ENCODE results near the gene SLC37A1.
"Not testable (repeated sequence)": the region's sequence is repeated elsewhere in the genome, so short reads cannot be mapped to it uniquely, and the experiment has no call there.

Gene SLC37A1

GRCh38 chr21:42611852-42612251, 98.2 kb downstream of the SLC37A1 start:
- H3K4me3 ChIP-seq (ENCODE audit: low read length), result no peak overlapping the region
- no peak for DNase-seq
- no peak overlapping the region for H2BK5ac ChIP-seq (ENCODE audit: low read length)
- H4K8ac ChIP-seq (ENCODE audit: low read depth, low read length), result no peak overlapping the region
- no peaks in the 10 kb centered on the region for H3K79me1 ChIP-seq (ENCODE audit: low read length)
- WGBS (ENCODE audit: extremely low coverage, insufficient coverage, low lambda C conversion rate), result no CpG with 5 or more reads among the region's 3 CpGs
- no peak overlapping the region for H2BK120ac ChIP-seq (ENCODE audit: low read depth, low read length)
- no peak overlapping the region for H3K4ac ChIP-seq (ENCODE audit: low read depth, low read length)
- no peaks in the 10 kb centered on the region for H3K79me2 ChIP-seq (ENCODE audit: control insufficient read depth, insufficient read depth, low read length)
- H3K56ac ChIP-seq (ENCODE audit: low read length), result no peak overlapping the region
- H3K27ac ChIP-seq (ENCODE audit: low read depth, low read length), result no peak overlapping the region
- H2BK15ac ChIP-seq (replicated peaks; ENCODE audit: low read depth), result no peak overlapping the region
- no peak overlapping the region for H2AK5ac ChIP-seq (ENCODE audit: low read length)
- H3K27me3 ChIP-seq (ENCODE audit: insufficient read depth, low read length, poor library complexity), result no peaks in the 10 kb centered on the region
- no peak overlapping the region for H3K9ac ChIP-seq (ENCODE audit: low read length)
- H3K18ac ChIP-seq (ENCODE audit: low read length), result no peak overlapping the region
- no peaks in the 10 kb centered on the region for H3K4me1 ChIP-seq (ENCODE audit: control insufficient read depth, low read depth, low read length)
- H3K23ac ChIP-seq (ENCODE audit: low read length), result no peak overlapping the region
- H4K5ac ChIP-seq (ENCODE audit: low read length), result no peak overlapping the region
- no peaks in the 10 kb centered on the region for H3K36me3 ChIP-seq (ENCODE audit: control insufficient read depth, insufficient read depth, low read length)
- H3K4me2 ChIP-seq (ENCODE audit: low read length), result no peak overlapping the region

GRCh38 chr21:42612390-42612789, 98.7 kb downstream of the SLC37A1 start:
- Histone ChIP-seq H3K23ac (ENCODE audit: low read length) (no peak overlapping the region), H2BK5ac (ENCODE audit: low read length) (no peak overlapping the region)
- WGBS (ENCODE audit: extremely low coverage, insufficient coverage, low lambda C conversion rate), result no CpG with 5 or more reads among the region's 1 CpG

GRCh38 chr21:42613756-42614155, 100.1 kb downstream of the SLC37A1 start:
- H3K23ac ChIP-seq (ENCODE audit: low read length), result no peak overlapping the region
- H2BK15ac ChIP-seq (replicated peaks; ENCODE audit: low read depth), result no peak overlapping the region
- no peak overlapping the region for H2BK120ac ChIP-seq (ENCODE audit: low read depth, low read length)
- no peak overlapping the region for H2AK5ac ChIP-seq (ENCODE audit: low read length)
- H3K56ac ChIP-seq (ENCODE audit: low read length), result no peak overlapping the region
- no peak overlapping the region for H3K4me2 ChIP-seq (ENCODE audit: low read length)
- WGBS (ENCODE audit: extremely low coverage, insufficient coverage, low lambda C conversion rate), result no CpG with 5 or more reads among the region's 5 CpGs
- no peak overlapping the region for H3K9ac ChIP-seq (ENCODE audit: low read length)
- H4K5ac ChIP-seq (ENCODE audit: low read length), result no peak overlapping the region
- H3K18ac ChIP-seq (ENCODE audit: low read length), result no peak overlapping the region
- H3K4me1 ChIP-seq (ENCODE audit: control insufficient read depth, low read depth, low read length), result no peaks in the 10 kb centered on the region
- H3K4ac ChIP-seq (ENCODE audit: low read depth, low read length), result no peak overlapping the region
- H3K27me3 ChIP-seq (ENCODE audit: insufficient read depth, low read length, poor library complexity), result no peaks in the 10 kb centered on the region
- no peaks in the 10 kb centered on the region for H3K79me1 ChIP-seq (ENCODE audit: low read length)
- H3K36me3 ChIP-seq (ENCODE audit: control insufficient read depth, insufficient read depth, low read length), result no peaks in the 10 kb centered on the region
- H3K27ac ChIP-seq (ENCODE audit: low read depth, low read length), result no peak overlapping the region
- H2BK5ac ChIP-seq (ENCODE audit: low read length), result no peak overlapping the region
- DNase-seq, result no peak
- no peaks in the 10 kb centered on the region for H3K79me2 ChIP-seq (ENCODE audit: control insufficient read depth, insufficient read depth, low read length)
- no peak overlapping the region for H4K8ac ChIP-seq (ENCODE audit: low read depth, low read length)
- H3K4me3 ChIP-seq (ENCODE audit: low read length), result no peak overlapping the region

More at GRCh38 chr21:42612390-42612789, 98.7 kb downstream of the SLC37A1 start:
- Histone ChIP-seq H3K27me3 (ENCODE audit: insufficient read depth, low read length, poor library complexity) (no peaks in the 10 kb centered on the region), H3K4ac (ENCODE audit: low read depth, low read length) (no peak overlapping the region), H3K4me2 (ENCODE audit: low read length) (no peak overlapping the region), H3K79me2 (ENCODE audit: control insufficient read depth, insufficient read depth, low read length) (no peaks in the 10 kb centered on the region), H3K18ac (ENCODE audit: low read length) (no peak overlapping the region), H2BK15ac (replicated peaks; ENCODE audit: low read depth) (no peak overlapping the region), H3K79me1 (ENCODE audit: low read length) (no peaks in the 10 kb centered on the region), H3K4me1 (ENCODE audit: control insufficient read depth, low read depth, low read length) (no peaks in the 10 kb centered on the region), H3K36me3 (ENCODE audit: control insufficient read depth, insufficient read depth, low read length) (no peaks in the 10 kb centered on the region), H3K9ac (ENCODE audit: low read length) (no peak overlapping the region), H3K27ac (ENCODE audit: low read depth, low read length) (no peak overlapping the region), H2BK120ac (ENCODE audit: low read depth, low read length) (no peak overlapping the region), H3K56ac (ENCODE audit: low read length) (no peak overlapping the region), H4K8ac (ENCODE audit: low read depth, low read length) (no peak overlapping the region), H4K5ac (ENCODE audit: low read length) (no peak overlapping the region), H2AK5ac (ENCODE audit: low read length) (no peak overlapping the region), H3K4me3 (ENCODE audit: low read length) (no peak overlapping the region)
- no peak for DNase-seq

GRCh38 chr21:42614396-42614795, 100.7 kb downstream of the SLC37A1 start:
- no peak overlapping the region for H3K27ac ChIP-seq (ENCODE audit: low read depth, low read length)
- no peak overlapping the region for H4K8ac ChIP-seq (ENCODE audit: low read depth, low read length)
- H3K18ac ChIP-seq (ENCODE audit: low read length), result no peak overlapping the region
- H3K4me1 ChIP-seq (ENCODE audit: control insufficient read depth, low read depth, low read length), result no peaks in the 10 kb centered on the region
- no peak overlapping the region for H2BK120ac ChIP-seq (ENCODE audit: low read depth, low read length)
- no peaks in the 10 kb centered on the region for H3K79me1 ChIP-seq (ENCODE audit: low read length)
- H3K4ac ChIP-seq (ENCODE audit: low read depth, low read length), result no peak overlapping the region
- no peak overlapping the region for H2BK5ac ChIP-seq (ENCODE audit: low read length)
- H3K36me3 ChIP-seq (ENCODE audit: control insufficient read depth, insufficient read depth, low read length), result no peaks in the 10 kb centered on the region
- H3K27me3 ChIP-seq (ENCODE audit: insufficient read depth, low read length, poor library complexity), result no peaks in the 10 kb centered on the region
- H3K56ac ChIP-seq (ENCODE audit: low read length), result no peak overlapping the region
- H3K4me2 ChIP-seq (ENCODE audit: low read length), result no peak overlapping the region
- no peak for DNase-seq
- WGBS (ENCODE audit: extremely low coverage, insufficient coverage, low lambda C conversion rate), result no CpG with 5 or more reads among the region's 9 CpGs
- no peaks in the 10 kb centered on the region for H3K79me2 ChIP-seq (ENCODE audit: control insufficient read depth, insufficient read depth, low read length)
- H3K23ac ChIP-seq (ENCODE audit: low read length), result no peak overlapping the region
- H4K5ac ChIP-seq (ENCODE audit: low read length), result no peak overlapping the region
- no peak overlapping the region for H2BK15ac ChIP-seq (replicated peaks; ENCODE audit: low read depth)
- H3K9ac ChIP-seq (ENCODE audit: low read length), result no peak overlapping the region
- H2AK5ac ChIP-seq (ENCODE audit: low read length), result no peak overlapping the region
- no peak overlapping the region for H3K4me3 ChIP-seq (ENCODE audit: low read length)

GRCh38 chr21:42614811-42615351, 101.2 kb downstream of the SLC37A1 start:
- H3K36me3 ChIP-seq (ENCODE audit: control insufficient read depth, insufficient read depth, low read length), result no peaks in the 10 kb centered on the region
- H3K18ac ChIP-seq (ENCODE audit: low read length), result no peak overlapping the region
- no peaks in the 10 kb centered on the region for H3K27me3 ChIP-seq (ENCODE audit: insufficient read depth, low read length, poor library complexity)
- no peak overlapping the region for H3K23ac ChIP-seq (ENCODE audit: low read length)
- WGBS (ENCODE audit: extremely low coverage, insufficient coverage, low lambda C conversion rate), result no CpG with 5 or more reads among the region's 14 CpGs
- no peak overlapping the region for H3K4me2 ChIP-seq (ENCODE audit: low read length)
- H3K79me2 ChIP-seq (ENCODE audit: control insufficient read depth, insufficient read depth, low read length), result no peaks in the 10 kb centered on the region
- no peak overlapping the region for H2AK5ac ChIP-seq (ENCODE audit: low read length)
- no peak overlapping the region for H2BK15ac ChIP-seq (replicated peaks; ENCODE audit: low read depth)
- no peak overlapping the region for H4K8ac ChIP-seq (ENCODE audit: low read depth, low read length)
- H3K4me1 ChIP-seq (ENCODE audit: control insufficient read depth, low read depth, low read length), result no peaks in the 10 kb centered on the region
- peak; percentile 75 for DNase-seq
- H2BK120ac ChIP-seq (ENCODE audit: low read depth, low read length), result no peak overlapping the region
- no peak overlapping the region for H2BK5ac ChIP-seq (ENCODE audit: low read length)
- H4K5ac ChIP-seq (ENCODE audit: low read length), result no peak overlapping the region
- no peak overlapping the region for H3K4me3 ChIP-seq (ENCODE audit: low read length)
- no peak overlapping the region for H3K27ac ChIP-seq (ENCODE audit: low read depth, low read length)
- H3K4ac ChIP-seq (ENCODE audit: low read depth, low read length), result no peak overlapping the region
- H3K56ac ChIP-seq (ENCODE audit: low read length), result no peak overlapping the region
- no peak overlapping the region for H3K9ac ChIP-seq (ENCODE audit: low read length)
- H3K79me1 ChIP-seq (ENCODE audit: low read length), result no peaks in the 10 kb centered on the region

- not testable (repeated sequence) for H2AK5ac ChIP-seq (ENCODE audit: low read length); DNase-seq; H3K27ac ChIP-seq (ENCODE audit: low read depth, low read length); H3K56ac ChIP-seq (ENCODE audit: low read length); H3K36me3 ChIP-seq (ENCODE audit: control insufficient read depth, insufficient read depth, low read length); H2BK5ac ChIP-seq (ENCODE audit: low read length); H3K79me2 ChIP-seq (ENCODE audit: control insufficient read depth, insufficient read depth, low read length); H3K4me1 ChIP-seq (ENCODE audit: control insufficient read depth, low read depth, low read length); H3K18ac ChIP-seq (ENCODE audit: low read length); H4K5ac ChIP-seq (ENCODE audit: low read length); H3K4me2 ChIP-seq (ENCODE audit: low read length); H4K8ac ChIP-seq (ENCODE audit: low read depth, low read length); H3K79me1 ChIP-seq (ENCODE audit: low read length); H2BK15ac ChIP-seq (replicated peaks; ENCODE audit: low read depth); H3K27me3 ChIP-seq (ENCODE audit: insufficient read depth, low read length, poor library complexity); H3K4me3 ChIP-seq (ENCODE audit: low read length); H3K9ac ChIP-seq (ENCODE audit: low read length); H3K23ac ChIP-seq (ENCODE audit: low read length); H3K4ac ChIP-seq (ENCODE audit: low read depth, low read length); H2BK120ac ChIP-seq (ENCODE audit: low read depth, low read length)
- WGBS (ENCODE audit: extremely low coverage, insufficient coverage, low lambda C conversion rate), result 100% methylated on average over 2 of the region's 5 CpGs
Measured at GRCh38 chr21:42615377-42615776, 101.7 kb downstream of the SLC37A1 start.
